Measurements from ENCODE around the gene RAP1GDS1.

The RAP1GDS1 gene

GRCh38 chr4:98267498-98267897 lies 6.3 kb downstream of the RAP1GDS1 start:
- no peak overlapping the region for H3K4me3 ChIP-seq (replicated peaks; ENCODE audit: insufficient read depth, low read length)
- no peak overlapping the region for H3K27ac ChIP-seq (replicated peaks)
- no peak for DNase-seq (ENCODE audit: low read depth in 1 of 2, low spot score in 1 of 2)
- H3K27me3 ChIP-seq (ENCODE audit: insufficient read depth, poor library complexity, severe bottlenecking) = no peaks in the 10 kb centered on the region
- TF ChIP-seq GABPA (IDR thresholded peaks at IDR 0.05; ENCODE audit: low read depth) (no peak), REST (IDR thresholded peaks at IDR 0.05; ENCODE audit: insufficient replicate concordance, low read depth) (no peak), POLR2AphosphoS5 (IDR thresholded peaks at IDR 0.05; ENCODE audit: low read depth) (no peak), CTCF (IDR thresholded peaks at IDR 0.05; ENCODE audit: insufficient read depth, low read length) (no peak), SPI1 (IDR thresholded peaks at IDR 0.05; ENCODE audit: borderline replicate concordance, low read depth) (no peak)

GRCh38 chr4:98275145-98275544 lies 14.0 kb downstream of the RAP1GDS1 start:
- TF ChIP-seq POLR2AphosphoS5 (IDR thresholded peaks at IDR 0.05; ENCODE audit: low read depth) = no peak
- TF ChIP-seq SPI1 (IDR thresholded peaks at IDR 0.05; ENCODE audit: borderline replicate concordance, low read depth) = no peak
- no peak for TF ChIP-seq CTCF (IDR thresholded peaks at IDR 0.05; ENCODE audit: insufficient read depth, low read length)
- no peak for TF ChIP-seq GABPA (IDR thresholded peaks at IDR 0.05; ENCODE audit: low read depth)
- TF ChIP-seq REST (IDR thresholded peaks at IDR 0.05; ENCODE audit: insufficient replicate concordance, low read depth) = no peak
- Histone ChIP-seq H3K27me3 (ENCODE audit: insufficient read depth, poor library complexity, severe bottlenecking) (no peaks in the 10 kb centered on the region), H3K4me3 (replicated peaks; ENCODE audit: insufficient read depth, low read length) (no peak overlapping the region), H3K27ac (replicated peaks) (no peak overlapping the region)
- no peak for DNase-seq (ENCODE audit: low read depth in 1 of 2, low spot score in 1 of 2)

- Histone ChIP-seq H3K4me3 (replicated peaks; ENCODE audit: insufficient read depth, low read length) (no peak overlapping the region), H3K27ac (replicated peaks) (no peak overlapping the region), H3K27me3 (ENCODE audit: insufficient read depth, poor library complexity, severe bottlenecking) (no peaks in the 10 kb centered on the region)
- TF ChIP-seq REST (IDR thresholded peaks at IDR 0.05; ENCODE audit: insufficient replicate concordance, low read depth) (no peak), CTCF (IDR thresholded peaks at IDR 0.05; ENCODE audit: insufficient read depth, low read length) (no peak), POLR2AphosphoS5 (IDR thresholded peaks at IDR 0.05; ENCODE audit: low read depth) (no peak), SPI1 (IDR thresholded peaks at IDR 0.05; ENCODE audit: borderline replicate concordance, low read depth) (no peak), GABPA (IDR thresholded peaks at IDR 0.05; ENCODE audit: low read depth) (no peak)
- no peak for DNase-seq (ENCODE audit: low read depth in 1 of 2, low spot score in 1 of 2)
Observed at GRCh38 chr4:98283219-98284189, 22.3 kb downstream of the RAP1GDS1 start.
